Measurements from ENCODE around the gene SELL.

- TF ChIP-seq CTCF (IDR thresholded peaks at IDR 0.05) = no peak
- TF ChIP-seq POLR2A (IDR thresholded peaks at IDR 0.05) = no peak
Observed at GRCh38 chr1:169733924-169734323, 22.5 kb upstream of the SELL start, which contains the start of gene SELE.
